IMR-90 (cell line): ENCODE results near the gene IHH. TPM values are rescaled to one million over a fixed set of nuclear protein-coding genes. Genes with fewer than 3 reads are reported as not detected.

Source experiments
- ATAC-seq: fragments of 200-7000 bp; cut with Tn5 transposase; 2 replicates; pipeline ENCODE4 v1.9.1; 2020; ENCODE audit warnings: low read depth, mild to moderate bottlenecking, moderate library complexity
- BruUV-seq: library from RNA; stranded (reverse); fragments of 400-500 nt; replicated peaks from 2 replicates; lab custom pipeline; 2021; lab: Mats Ljungman, UMichigan
- CTCF ChIA-PET: fragments of 300-600 bp; formaldehyde crosslinking; extraction: SDS; loops from one replicate; lab custom pipeline; 2021; ENCODE audit warnings: antibody characterized with exemption; lab: Yijun Ruan, JAX
- POLR2A ChIA-PET: fragments of 300-600 bp; sonication (Branson Sonifier 250); formaldehyde crosslinking; loops from one replicate; lab custom pipeline; 2022; ENCODE audit warnings: antibody characterized with exemption; ENCODE audit not compliant: unreplicated experiment; lab: Charles Lee
- DNase-seq: peaks from one replicate; pipeline ENCODE4 v3.0.0; 2013
- H2AFZ ChIP-seq: replicated peaks from 2 replicates; pipeline ENCODE3; 2013; ENCODE audit warnings: low read length, mild to moderate bottlenecking; ENCODE audit not compliant: poor library complexity
- H2AK5ac ChIP-seq: 2 replicates; pipeline ENCODE4 v1.6.1; 2013; ENCODE audit warnings: low read depth, low read length, inconsistent platforms
- H2AK9ac ChIP-seq: replicated peaks from 2 replicates; pipeline ENCODE3; 2013; ENCODE audit warnings: mild to moderate bottlenecking, low read depth, low read length, moderate library complexity; ENCODE audit not compliant: poor library complexity
- H2BK120ac ChIP-seq: 2 replicates; pipeline ENCODE4 v1.6.1; 2013; ENCODE audit warnings: low read depth, low read length, inconsistent platforms
- H2BK15ac ChIP-seq: 3 replicates; pipeline ENCODE4 v1.6.1; 2013; ENCODE audit warnings: low read depth, low read length, inconsistent platforms
- H2BK20ac ChIP-seq: 2 replicates; pipeline ENCODE4 v1.6.1; 2013; ENCODE audit warnings: low read depth, mild to moderate bottlenecking, inconsistent platforms, low read length, moderate library complexity
- H2BK5ac ChIP-seq: 2 replicates; pipeline ENCODE4 v1.6.1; 2013; ENCODE audit warnings: mild to moderate bottlenecking, low read depth, low read length, inconsistent platforms; ENCODE audit not compliant: poor library complexity, severe bottlenecking
- H3K14ac ChIP-seq: replicated peaks from 2 replicates; pipeline ENCODE4 v1.6.1; 2013; ENCODE audit warnings: low read depth, low read length, inconsistent platforms
- H3K18ac ChIP-seq: 2 replicates; pipeline ENCODE4 v1.6.1; 2013; ENCODE audit warnings: low read depth, low read length, control low read depth
- H3K23ac ChIP-seq: 2 replicates; pipeline ENCODE4 v1.6.1; 2013; ENCODE audit warnings: low read depth, low read length, inconsistent platforms
- H3K27ac ChIP-seq: 2 replicates; pipeline ENCODE4 v1.5.1; 2013; ENCODE audit warnings: mild to moderate bottlenecking, control low read depth, low read length; ENCODE audit not compliant: insufficient read depth
- H3K27me3 ChIP-seq: 2 replicates; pipeline ENCODE4 v1.6.1; 2013; ENCODE audit warnings: low read length; ENCODE audit not compliant: control insufficient read depth, insufficient read depth
- H3K36me3 ChIP-seq: 2 replicates; pipeline ENCODE4 v1.6.1; 2013; ENCODE audit warnings: low read length, mixed read lengths; ENCODE audit not compliant: control insufficient read depth, insufficient read depth
- H3K4ac ChIP-seq: 2 replicates; pipeline ENCODE4 v1.6.1; 2013; ENCODE audit warnings: low read depth, low read length, inconsistent platforms
- H3K4me1 ChIP-seq: 2 replicates; pipeline ENCODE4 v1.6.1; 2013; ENCODE audit warnings: low read length, mixed read lengths; ENCODE audit not compliant: control insufficient read depth, insufficient read depth
- H3K4me2 ChIP-seq: 2 replicates; pipeline ENCODE4 v1.6.1; 2013; ENCODE audit warnings: low read depth, mild to moderate bottlenecking, control low read depth, low read length, moderate library complexity
- H3K4me3 ChIP-seq: 2 replicates; pipeline ENCODE4 v1.5.1; 2013; ENCODE audit warnings: low read depth, mild to moderate bottlenecking, control low read depth, low read length, moderate library complexity; ENCODE audit not compliant: insufficient read depth
- H3K56ac ChIP-seq: 2 replicates; pipeline ENCODE4 v1.6.1; 2013; ENCODE audit warnings: low read length, inconsistent platforms; ENCODE audit not compliant: insufficient read depth; ENCODE audit errors: extremely low read depth
- H3K79me1 ChIP-seq, 2 experiments: 2 replicates each; pipeline ENCODE4 v1.6.1; 2013; ENCODE audit warnings: low read length in 2 of 2, inconsistent platforms in 1 of 2, low read depth in 1 of 2
- H3K9ac ChIP-seq: 2 replicates; pipeline ENCODE4 v1.6.1; 2013; ENCODE audit warnings: low read depth, low read length, control low read depth
- H3K9me1 ChIP-seq: 2 replicates; pipeline ENCODE4 v1.6.1; 2013; ENCODE audit warnings: low read length, inconsistent platforms; ENCODE audit not compliant: insufficient read depth
- H3K9me3 ChIP-seq: 2 replicates; pipeline ENCODE4 v1.6.1; 2013; ENCODE audit warnings: low read length; ENCODE audit not compliant: control insufficient read depth, insufficient read depth
- H4K20me1 ChIP-seq: 2 replicates; pipeline ENCODE4 v1.6.1; 2013; ENCODE audit warnings: low read length, inconsistent platforms; ENCODE audit not compliant: insufficient read depth
- H4K5ac ChIP-seq: 2 replicates; pipeline ENCODE4 v1.6.1; 2013; ENCODE audit warnings: mild to moderate bottlenecking, low read depth, low read length, control low read depth
- H4K8ac ChIP-seq, 2 experiments: 2 replicates each; pipeline ENCODE4 v1.6.1; 2013; ENCODE audit warnings: low read depth in 2 of 2, low read length in 2 of 2, control low read depth in 1 of 2, inconsistent platforms in 1 of 2
- H4K91ac ChIP-seq: 2 replicates; pipeline ENCODE4 v1.6.1; 2013; ENCODE audit warnings: low read depth, low read length, inconsistent platforms; ENCODE audit not compliant: insufficient read depth
- MAFK ChIP-seq: IDR thresholded peaks from 2 replicates; pipeline ENCODE4 v1.6.1; 2012; ENCODE audit warnings: low read depth, low read length, improper control_type of control experiment
- RCOR1 ChIP-seq: IDR thresholded peaks from 2 replicates; pipeline ENCODE4 v1.6.1; 2012; ENCODE audit warnings: mild to moderate bottlenecking, low read length, improper control_type of control experiment; ENCODE audit not compliant: insufficient replicate concordance
- WGBS, 2 experiments: methylation state at CpG; one replicate each; pipeline versions ENCODE4 v1.1.5 to v1.1.7; 2013; ENCODE audit warnings: missing lambda C conversion rate in 2 of 2; ENCODE audit not compliant: insufficient read length in 1 of 2; ENCODE audit errors: extremely low coverage in 2 of 2; 5-methylcytosine and 5-hydroxymethylcytosine counted together
- dilution Hi-C: fragments of 300-500 bp; cut with HindIII; formaldehyde crosslinking; loops from one replicate; pipeline ENCODE4 v1.14.3; 2018; ENCODE audit warnings: low sequenced_read_pairs; ENCODE audit not compliant: unreplicated experiment
- in situ Hi-C: fragments of 300-500 bp; cut with MboI; formaldehyde crosslinking; loops from 3 replicates; pipeline ENCODE4 v1.14.3; 2019; ENCODE audit warnings: low sequenced_read_pairs, inconsistent platforms, mixed read lengths
- intact Hi-C: fragments of 100-400 bp; cut with micrococcal nuclease; formaldehyde crosslinking; loops from 2 replicates; pipeline ENCODE4 v1.10.0; 2022
- polyA plus RNA-seq, 3 experiments: library from polyadenylated mRNA; depleted of rRNA; stranded (reverse); fragments of >200 nt; gene quantifications; 2 replicates each; pipeline ENCODE4 v1.2.3, GENCODE V29; 2012; ENCODE audit warnings: low replicate concordance in 1 of 3
- total RNA-seq: library from RNA; depleted of rRNA; stranded (reverse); fragments of >200 nt; gene quantifications from 2 replicates; pipeline ENCODE4 v1.2.3, GENCODE V29; 2012
- TF ChIP-seq, protein P1 (sequence below): fragments of 150-350 bp; IDR thresholded peaks from 2 replicates; pipeline ENCODE4 v1.6.1; 2017; ENCODE audit warnings: mild to moderate bottlenecking, antibody characterized with exemption, low read length, low read depth

Gene IHH
- total and polyA plus RNA-seq, 2 of the 4 experiments (the other 2 are of a cell fraction): not detected

DNA sequence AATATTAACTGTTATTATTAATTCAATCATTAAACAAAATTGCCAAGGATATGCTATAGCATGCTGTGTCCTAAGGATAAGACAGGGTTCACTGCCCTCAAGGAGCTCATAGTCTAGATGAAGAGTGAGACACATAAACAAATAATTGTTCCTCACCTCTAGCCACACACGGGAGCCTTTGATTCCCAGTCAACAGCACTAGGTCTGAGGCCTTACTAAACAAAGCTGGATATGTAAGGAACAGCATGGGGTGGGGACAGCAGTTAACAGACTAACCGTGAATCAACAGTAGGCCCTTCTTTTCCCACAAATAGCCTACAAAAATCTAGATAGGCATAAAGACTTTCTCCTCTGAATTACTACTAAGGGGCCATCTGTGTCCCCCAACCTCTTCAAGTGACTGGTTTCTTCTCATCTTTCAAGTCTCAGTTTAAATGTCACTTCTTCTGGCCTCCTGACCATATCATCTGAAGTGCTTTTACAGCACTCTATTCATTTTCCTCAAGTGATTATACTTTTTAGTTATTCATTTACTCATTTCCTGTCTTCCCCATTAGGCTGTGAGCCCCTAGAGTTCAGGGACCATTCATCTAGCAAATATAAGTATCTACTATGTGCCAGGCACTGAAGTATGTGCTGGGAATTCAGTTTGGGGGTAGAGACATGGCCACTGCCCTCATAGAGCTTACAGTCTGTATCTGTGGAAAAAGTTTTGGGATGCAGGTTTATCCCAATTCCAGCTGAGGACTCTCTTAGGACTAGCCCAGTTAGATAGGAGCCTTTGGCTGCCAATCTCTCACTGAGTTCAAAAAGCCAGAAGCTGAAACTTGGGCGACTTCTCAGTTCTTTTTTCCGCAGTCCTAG is 29.9 kb upstream of the IHH start (continued):
- TF ChIP-seq RCOR1: no peak

DNA sequence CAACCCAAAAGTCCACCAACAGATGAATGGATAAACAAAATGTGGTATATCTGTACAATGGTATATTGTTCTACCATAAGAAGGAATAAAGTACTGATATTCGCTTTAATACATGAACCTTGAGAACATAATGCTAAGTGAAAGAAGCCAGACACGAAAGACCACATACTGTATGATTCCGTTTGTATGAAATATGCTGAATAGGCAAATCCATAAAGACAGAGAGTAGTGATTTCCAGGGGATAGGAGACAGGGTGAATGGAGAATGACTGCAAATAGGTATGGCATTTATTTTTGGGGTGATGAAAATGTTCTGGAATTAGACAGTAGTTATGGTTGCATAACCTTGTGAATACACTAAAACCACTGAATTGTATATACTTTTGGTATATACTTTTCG is 28.6 kb upstream of the IHH start:
- no peak overlapping the region for H3K27ac ChIP-seq
- no peaks in the 10 kb centered on the region for H3K9me3 ChIP-seq
- no peak overlapping the region for H2AK9ac ChIP-seq
- H4K91ac ChIP-seq: no peak overlapping the region
- 95% methylated on average over 2 of the region's 4 CpGs; no CpG with 5 or more reads in 1 of the 2 experiments for WGBS, 2 experiments
- no peak overlapping the region for H3K18ac ChIP-seq
- H2BK5ac ChIP-seq: no peak overlapping the region
- H4K8ac ChIP-seq: no peak overlapping the region
- no peak overlapping the region for H4K5ac ChIP-seq
- H3K9me1 ChIP-seq: no peaks in the 10 kb centered on the region; the same call in 1 of the 2 replicates
- H2AFZ ChIP-seq: no peak overlapping the region
- H3K4me2 ChIP-seq: no peak overlapping the region
- no peak overlapping the region for H2BK20ac ChIP-seq
- H3K14ac ChIP-seq: no peak overlapping the region
- H3K4me1 ChIP-seq: no peaks in the 10 kb centered on the region
- ChIA-PET CTCF (no interaction called here), POLR2A (no interaction called here)
- no peaks in the 10 kb centered on the region; the same call in 1 of the 2 replicates for H3K27me3 ChIP-seq
- no peaks in the 10 kb centered on the region for H3K79me1 ChIP-seq
- no TSS peak for BruUV-seq
- H3K4me3 ChIP-seq: no peak overlapping the region
- in situ Hi-C loops (no loop called here), intact Hi-C loops (no loop called here), dilution Hi-C loops (no loop called here)
- ATAC-seq: no peak
- H2BK15ac ChIP-seq: no peak overlapping the region
- no peak overlapping the region for H3K4ac ChIP-seq
- no peak overlapping the region for H3K23ac ChIP-seq
- TF ChIP-seq MAFK: peak; percentile 96
- TF ChIP-seq, protein P1, sequence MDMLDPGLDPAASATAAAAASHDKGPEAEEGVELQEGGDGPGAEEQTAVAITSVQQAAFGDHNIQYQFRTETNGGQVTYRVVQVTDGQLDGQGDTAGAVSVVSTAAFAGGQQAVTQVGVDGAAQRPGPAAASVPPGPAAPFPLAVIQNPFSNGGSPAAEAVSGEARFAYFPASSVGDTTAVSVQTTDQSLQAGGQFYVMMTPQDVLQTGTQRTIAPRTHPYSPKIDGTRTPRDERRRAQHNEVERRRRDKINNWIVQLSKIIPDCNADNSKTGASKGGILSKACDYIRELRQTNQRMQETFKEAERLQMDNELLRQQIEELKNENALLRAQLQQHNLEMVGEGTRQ: no peak
- DNase-seq: no peak
- H2BK120ac ChIP-seq: no peak overlapping the region
- H3K9ac ChIP-seq: no peak overlapping the region
- no peak overlapping the region for H2AK5ac ChIP-seq
- H3K56ac ChIP-seq: no peak overlapping the region
- 0 out of 2 replicates have a peak, but pooled peaks cover 1% of the 10 kb centered on the region for H3K36me3 ChIP-seq
- H4K20me1 ChIP-seq: no peaks in the 10 kb centered on the region; the same call in 1 of the 2 replicates
